GM12878 (cell line): Measurements from ENCODE around the gene GRIN2A. TPM values are rescaled to one million over a fixed set of nuclear protein-coding genes. Genes with fewer than 3 reads are reported as not detected.

Experiments
- ATAC-seq: fragments of 200-7000 bp; cut with Tn5 transposase; 3 replicates; pipeline ENCODE4 v1.9.1; 2020; ENCODE audit warnings: mild to moderate bottlenecking, moderate library complexity
- BruUV-seq: library from RNA; stranded (reverse); fragments of 400-500 nt; replicated peaks from 2 replicates; lab custom pipeline; 2021; lab: Mats Ljungman, UMichigan
- CTCF ChIA-PET: fragments of 300-600 bp; sonication (Branson Sonifier 250); formaldehyde crosslinking; extraction: SDS; loops from one replicate; lab custom pipeline; 2021; ENCODE audit warnings: inconsistent platforms; lab: Yijun Ruan, JAX
- POLR2A ChIA-PET: fragments of 350-600 bp; formaldehyde crosslinking; extraction: SDS; loops from one replicate; lab custom pipeline; 2021; ENCODE audit warnings: inconsistent platforms; lab: Charles Lee
- RAD21 ChIA-PET: fragments of 300-600 bp; sonication (Branson Sonifier 250); formaldehyde crosslinking; loops from one replicate; lab custom pipeline; 2023; ENCODE audit warnings: antibody characterized with exemption; ENCODE audit not compliant: unreplicated experiment; lab: Charles Lee
- SMC1A ChIA-PET: fragments of 300-600 bp; sonication (Branson Sonifier 250); formaldehyde crosslinking; loops from one replicate; lab custom pipeline; 2023; ENCODE audit not compliant: unreplicated experiment, uncharacterized antibody; lab: Charles Lee
- DNase-seq: peaks from one replicate; pipeline ENCODE4 v3.0.0-alpha.2; 2011; ENCODE audit warnings: low read depth, low spot score
- FAIRE-seq: peaks from 3 replicates; lab custom pipeline; 2011; peaks lifted over from hg19 to GRCh38; lab: Jason Lieb, UNC
- H2AFZ ChIP-seq: 2 replicates; pipeline ENCODE4 v1.6.0; 2011; ENCODE audit warnings: low read depth, low read length, control low read depth; ENCODE audit not compliant: control insufficient read depth
- H3K27ac ChIP-seq: 2 replicates; pipeline ENCODE4 v1.5.1; 2011; ENCODE audit warnings: control low read depth; ENCODE audit not compliant: control insufficient read depth, insufficient read depth
- H3K27me3 ChIP-seq, 2 experiments: replicated peaks in 1 of 2; 2 replicates each; pipeline versions ENCODE4 v1.6.0 to v1.6.1; 2011; ENCODE audit warnings: low read length in 1 of 2; ENCODE audit not compliant: control insufficient read depth in 2 of 2, insufficient read depth in 2 of 2
- H3K36me3 ChIP-seq, 2 experiments: 2 replicates each; pipeline ENCODE4 v1.5.1; 2011; ENCODE audit warnings: low read length in 1 of 2; ENCODE audit not compliant: control insufficient read depth in 2 of 2, insufficient read depth in 2 of 2
- H3K4me1 ChIP-seq: 2 replicates; pipeline ENCODE4 v1.6.1; 2011; ENCODE audit warnings: mild to moderate bottlenecking, low read length, moderate library complexity, mixed read lengths; ENCODE audit not compliant: control insufficient read depth, insufficient read depth
- H3K4me2 ChIP-seq: 2 replicates; pipeline ENCODE4 v1.6.0; 2011; ENCODE audit warnings: control low read depth; ENCODE audit not compliant: control insufficient read depth, insufficient read depth
- H3K4me3 ChIP-seq: fragments of 200-600 bp; sonication (generic); 2 replicates; pipeline ENCODE4 v1.5.1; 2016
- H3K79me2 ChIP-seq: 2 replicates; pipeline ENCODE4 v1.6.0; 2011; ENCODE audit warnings: low read length; ENCODE audit not compliant: control insufficient read depth, insufficient read depth
- H3K9ac ChIP-seq: 2 replicates; pipeline ENCODE4 v1.8.0; 2011; ENCODE audit warnings: low read length, control low read depth, mixed read lengths; ENCODE audit not compliant: control insufficient read depth, insufficient read depth
- H3K9me3 ChIP-seq: replicated peaks from 3 replicates; pipeline ENCODE4 v1.5.1; 2011; ENCODE audit warnings: mild to moderate bottlenecking, low read length; ENCODE audit not compliant: control insufficient read depth, insufficient read depth
- H4K20me1 ChIP-seq: 2 replicates; pipeline ENCODE4 v1.6.0; 2011; ENCODE audit not compliant: control insufficient read depth, insufficient read depth
- EZH2 ChIP-seq: IDR thresholded peaks from 2 replicates; pipeline ENCODE4 v1.6.1; 2012; ENCODE audit warnings: low read depth, mild to moderate bottlenecking, control low read depth, inconsistent platforms, low read length, borderline replicate concordance; ENCODE audit not compliant: control insufficient read depth
- FOXM1 ChIP-seq: IDR thresholded peaks from 2 replicates; pipeline ENCODE4 v1.6.1; 2012; ENCODE audit warnings: low read depth, mild to moderate bottlenecking, inconsistent platforms, low read length, moderate library complexity
- IRF4 ChIP-seq: IDR thresholded peaks from 2 replicates; pipeline ENCODE4 v1.6.1; 2011; ENCODE audit warnings: low read depth, low read length
- MEF2B ChIP-seq: fragments of 450-650 bp; IDR thresholded peaks from 2 replicates; pipeline ENCODE4 v1.6.1; 2018; ENCODE audit warnings: mild to moderate bottlenecking, moderate library complexity; ENCODE audit not compliant: partially characterized antibody, poor library complexity, severe bottlenecking
- NFYA ChIP-seq: IDR thresholded peaks from 2 replicates; pipeline ENCODE4 v1.6.1; 2011; ENCODE audit warnings: low read depth, mild to moderate bottlenecking, low read length, improper control_type of control experiment, borderline replicate concordance
- SMC3 ChIP-seq: IDR thresholded peaks from 2 replicates; pipeline ENCODE4 v1.6.1; 2011; ENCODE audit warnings: low read length, improper control_type of control experiment, borderline replicate concordance
- ZBTB40 ChIP-seq: fragments of 450-650 bp; IDR thresholded peaks from 2 replicates; pipeline ENCODE4 v1.6.1; 2016; ENCODE audit warnings: mild to moderate bottlenecking, moderate library complexity, borderline replicate concordance
- WGBS: methylation state at CpG from one replicate; pipeline ENCODE4 v1.1.6; 2016; ENCODE audit warnings: low lambda C conversion rate; ENCODE audit not compliant: insufficient replicate concordance, insufficient coverage; ENCODE audit errors: missing lambda C conversion rate; 5-methylcytosine and 5-hydroxymethylcytosine counted together
- in situ Hi-C: fragments of 300-500 bp; cut with MboI; formaldehyde crosslinking; loops from 9 replicates; pipeline ENCODE4 v1.14.3; 2018; ENCODE audit warnings: mixed read lengths
- intact Hi-C: fragments of 100-400 bp; cut with micrococcal nuclease; formaldehyde crosslinking; loops from one replicate; pipeline ENCODE4 v1.14.2; 2022; ENCODE audit not compliant: unreplicated experiment
- polyA plus RNA-seq, 11 experiments: library from polyadenylated mRNA; depleted of rRNA in 4 of 11; unstranded in 6 of 11; stranded (reverse) in 5 of 11; fragments of >200 nt; fragmentation: Nextera tagmentation in 4 of 11; fragmentation: Illumina TruSeq in 1 of 11; extraction: Ambion mirVana in 4 of 11; extraction: Trizol in 1 of 11; gene quantifications; 1 replicate in 1 of 11; 2 replicates in 10 of 11; pipeline versions ENCODE4 v1.2.1 to v1.2.3, GENCODE V29; 2011 to 2016; ENCODE audit warnings: inconsistent platforms in 2 of 11, missing spikeins in 2 of 11, low read depth in 1 of 11
- total RNA-seq, 4 experiments: library from RNA; depleted of rRNA in 3 of 4; stranded (reverse); fragments of >200 nt in 3 of 4; fragmentation: Illumina TruSeq in 1 of 4; extraction: Trizol in 1 of 4; gene quantifications; 2 replicates each; pipeline versions ENCODE4 v1.2.1 to v1.2.3, GENCODE V29; 2013 to 2021
- TF ChIP-seq, protein P1 (sequence below): fragments of 450-650 bp; IDR thresholded peaks from 2 replicates; pipeline ENCODE4 v1.6.1; 2017; ENCODE audit warnings: mild to moderate bottlenecking, low read depth, inconsistent platforms; ENCODE audit not compliant: poor library complexity, severe bottlenecking
- TF ChIP-seq, protein P2 (sequence below): IDR thresholded peaks from 2 replicates; pipeline ENCODE4 v1.6.1; 2012; ENCODE audit warnings: low read depth, low read length, improper control_type of control experiment

GRIN2A gene
- total and polyA plus RNA-seq, 10 of the 15 experiments (the other 5 are each of a cell fraction or from before 2014, with no cell fraction given), result 2.4 to 13.3 (median 7.3) TPM

GRCh38 chr16:10150906-10151305 lies 31.3 kb downstream of the GRIN2A start (continued):
- TF ChIP-seq FOXM1 (no peak), IRF4 (no peak)

DNA sequence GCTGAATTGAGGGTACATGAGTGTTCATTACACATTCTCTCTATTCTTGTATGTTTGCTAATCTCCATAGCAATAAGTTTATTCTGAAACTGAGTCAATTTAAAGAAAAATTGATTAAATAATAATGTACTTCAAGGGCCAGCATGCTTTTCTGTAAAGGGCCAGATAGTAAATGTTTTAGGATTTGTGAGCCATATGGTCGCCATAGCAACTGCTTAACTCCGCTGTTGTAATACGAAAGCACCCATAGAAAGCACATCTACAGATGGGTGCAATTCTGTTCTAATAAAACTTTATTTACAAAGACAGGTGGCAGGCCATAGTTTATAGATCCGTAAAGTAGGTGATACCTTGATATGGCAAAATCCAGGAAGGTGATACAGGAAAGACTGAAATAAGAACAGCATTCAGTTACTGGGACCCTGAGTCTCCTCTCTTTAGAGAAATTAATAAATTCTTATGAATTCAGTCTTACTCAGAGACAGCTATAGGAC lies 36.6 kb downstream of the GRIN2A start:
- no peak overlapping the region for H2AFZ ChIP-seq

More for the DNA sequence above, 36.6 kb downstream of the GRIN2A start:
- DNase-seq (no peak), ATAC-seq (no peak), FAIRE-seq (no peak)
- Histone ChIP-seq H3K4me2 (no peak overlapping the region), H3K79me2 (no peaks in the 10 kb centered on the region), H3K9me3 (no peaks in the 10 kb centered on the region), H4K20me1 (no peaks in the 10 kb centered on the region; the same call in 1 of the 2 replicates), H3K27ac (no peak overlapping the region), H3K27me3 (0 out of 4 replicates have a peak, but pooled peaks cover 0 to 2% of the 10 kb centered on the region in 2 experiments), H3K4me3 (no peak overlapping the region), H3K9ac (no peak overlapping the region), H3K4me1 (no peaks in the 10 kb centered on the region), H3K36me3 (no peaks in the 10 kb centered on the region)
- SMC1A ChIA-PET, result interaction anchor here (0.6 kb wide), 1 partner anchor 346 kb away, joined by 3 read pairs; no protein-coding TSS in a partner anchor
- CTCF ChIA-PET, result no interaction called here
- POLR2A ChIA-PET, result no interaction called here
- intact Hi-C loops (no loop called here), in situ Hi-C loops (no loop called here)
- BruUV-seq, result no TSS peak
- 61% methylated on average over 4 of the region's 4 CpGs for WGBS
- TF ChIP-seq MEF2B (no peak), EZH2 (no peak), SMC3 (no peak), ZBTB40 (peak; percentile 81), NFYA (no peak)
- TF ChIP-seq, protein P1, sequence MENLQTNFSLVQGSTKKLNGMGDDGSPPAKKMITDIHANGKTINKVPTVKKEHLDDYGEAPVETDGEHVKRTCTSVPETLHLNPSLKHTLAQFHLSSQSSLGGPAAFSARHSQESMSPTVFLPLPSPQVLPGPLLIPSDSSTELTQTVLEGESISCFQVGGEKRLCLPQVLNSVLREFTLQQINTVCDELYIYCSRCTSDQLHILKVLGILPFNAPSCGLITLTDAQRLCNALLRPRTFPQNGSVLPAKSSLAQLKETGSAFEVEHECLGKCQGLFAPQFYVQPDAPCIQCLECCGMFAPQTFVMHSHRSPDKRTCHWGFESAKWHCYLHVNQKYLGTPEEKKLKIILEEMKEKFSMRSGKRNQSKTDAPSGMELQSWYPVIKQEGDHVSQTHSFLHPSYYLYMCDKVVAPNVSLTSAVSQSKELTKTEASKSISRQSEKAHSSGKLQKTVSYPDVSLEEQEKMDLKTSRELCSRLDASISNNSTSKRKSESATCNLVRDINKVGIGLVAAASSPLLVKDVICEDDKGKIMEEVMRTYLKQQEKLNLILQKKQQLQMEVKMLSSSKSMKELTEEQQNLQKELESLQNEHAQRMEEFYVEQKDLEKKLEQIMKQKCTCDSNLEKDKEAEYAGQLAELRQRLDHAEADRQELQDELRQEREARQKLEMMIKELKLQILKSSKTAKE, result no peak
- TF ChIP-seq, protein P2, sequence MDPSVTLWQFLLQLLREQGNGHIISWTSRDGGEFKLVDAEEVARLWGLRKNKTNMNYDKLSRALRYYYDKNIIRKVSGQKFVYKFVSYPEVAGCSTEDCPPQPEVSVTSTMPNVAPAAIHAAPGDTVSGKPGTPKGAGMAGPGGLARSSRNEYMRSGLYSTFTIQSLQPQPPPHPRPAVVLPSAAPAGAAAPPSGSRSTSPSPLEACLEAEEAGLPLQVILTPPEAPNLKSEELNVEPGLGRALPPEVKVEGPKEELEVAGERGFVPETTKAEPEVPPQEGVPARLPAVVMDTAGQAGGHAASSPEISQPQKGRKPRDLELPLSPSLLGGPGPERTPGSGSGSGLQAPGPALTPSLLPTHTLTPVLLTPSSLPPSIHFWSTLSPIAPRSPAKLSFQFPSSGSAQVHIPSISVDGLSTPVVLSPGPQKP, result no peak
- RAD21 ChIA-PET, result no interaction called here
